Panc1 (cell line): ENCODE measurements around the gene CPNE7. TPM values are rescaled to one million over a fixed set of nuclear protein-coding genes. Genes with fewer than 3 reads are reported as not detected.

Experiments used
- ATAC-seq: fragments of 200-7000 bp; cut with Tn5 transposase; 2 replicates; pipeline ENCODE4 v1.9.1; 2020; ENCODE audit warnings: mild to moderate bottlenecking, moderate library complexity
- BruUV-seq: library from RNA; stranded (reverse); fragments of 400-500 nt; replicated peaks from 2 replicates; lab custom pipeline; 2021; lab: Mats Ljungman, UMichigan
- CTCF ChIA-PET: fragments of 300-600 bp; sonication (Branson Sonifier 250); formaldehyde crosslinking; loops from one replicate; lab custom pipeline; 2022; ENCODE audit warnings: antibody characterized with exemption; lab: Charles Lee
- POLR2A ChIA-PET: fragments of 300-600 bp; sonication (Branson Sonifier 250); formaldehyde crosslinking; loops from one replicate; lab custom pipeline; 2022; ENCODE audit warnings: antibody characterized with exemption; lab: Charles Lee
- DNase-seq: peaks from one replicate; pipeline ENCODE4 v3.0.0-alpha.2; 2010; ENCODE audit warnings: low read depth, low spot score
- H3K27ac ChIP-seq: 2 replicates; pipeline ENCODE4 v1.5.1; 2011; ENCODE audit warnings: mild to moderate bottlenecking, low read length, inconsistent platforms
- H3K27me3 ChIP-seq: fragments of 200-500 bp; sonication (Bioruptor generic); 2 replicates; pipeline ENCODE4 v1.6.0; 2014; ENCODE audit warnings: low read length, inconsistent platforms; ENCODE audit not compliant: control insufficient read depth, insufficient read depth
- H3K36me3 ChIP-seq: fragments of 200-500 bp; sonication (Bioruptor generic); 2 replicates; pipeline ENCODE4 v1.5.1; 2014; ENCODE audit warnings: inconsistent platforms, mild to moderate bottlenecking, low read length, moderate library complexity; ENCODE audit not compliant: control insufficient read depth, insufficient read depth
- H3K4me1 ChIP-seq: 2 replicates; pipeline ENCODE4 v1.5.1; 2011; ENCODE audit warnings: inconsistent platforms, mild to moderate bottlenecking, low read length, moderate library complexity; ENCODE audit not compliant: control insufficient read depth, insufficient read depth
- H3K4me3 ChIP-seq, 2 experiments: 2 replicates each; pipeline ENCODE4 v1.5.1; 2011 to 2012; ENCODE audit warnings: low read depth in 2 of 2, low read length in 2 of 2, mild to moderate bottlenecking in 2 of 2, inconsistent platforms in 1 of 2, moderate library complexity in 1 of 2
- H3K9me3 ChIP-seq: fragments of 200-500 bp; sonication (Bioruptor generic); 2 replicates; pipeline ENCODE4 v1.5.1; 2014; ENCODE audit warnings: low read depth, mild to moderate bottlenecking, inconsistent platforms, low read length, moderate library complexity; ENCODE audit not compliant: control insufficient read depth, insufficient read depth
- POLR2AphosphoS5 ChIP-seq: IDR thresholded peaks from 2 replicates; pipeline ENCODE4 v1.6.1; 2012; ENCODE audit warnings: mild to moderate bottlenecking, low read depth, low read length, moderate library complexity
- REST ChIP-seq, 2 experiments: IDR thresholded peaks; 2 replicates each; pipeline ENCODE4 v1.6.1; 2011 to 2012; ENCODE audit warnings: low read depth in 2 of 2, control low read depth in 1 of 2, low read length in 1 of 2, mild to moderate bottlenecking in 1 of 2, moderate library complexity in 1 of 2; ENCODE audit not compliant: insufficient read depth in 1 of 2
- SIN3A ChIP-seq: IDR thresholded peaks from 2 replicates; pipeline ENCODE4 v1.6.1; 2012; ENCODE audit warnings: low read depth, mild to moderate bottlenecking, low read length, moderate library complexity, borderline replicate concordance; ENCODE audit not compliant: insufficient read depth
- TCF7L2 ChIP-seq: IDR thresholded peaks from 2 replicates; pipeline ENCODE4 v1.6.1; 2011; ENCODE audit warnings: mild to moderate bottlenecking, low read depth, low read length, inconsistent platforms
- in situ Hi-C: cut with HindIII; loops from 2 replicates; pipeline ENCODE4 v1.10.0; 2016; ENCODE audit warnings: low sequenced_read_pairs, low pct_unique_long_range_greater_than_20kb
- intact Hi-C: fragments of 100-400 bp; cut with micrococcal nuclease; formaldehyde crosslinking; loops from one replicate; pipeline ENCODE4 v1.10.0; 2022; ENCODE audit not compliant: unreplicated experiment
- total RNA-seq: library from RNA; stranded (reverse); gene quantifications from one replicate; pipeline ENCODE4 v1.2.1, GENCODE V29; 2021; ENCODE audit not compliant: unreplicated experiment
- TF ChIP-seq, protein P1 (sequence below): fragments of 450-650 bp; IDR thresholded peaks from 2 replicates; pipeline ENCODE4 v1.5.1; 2017; ENCODE audit warnings: mild to moderate bottlenecking

Gene CPNE7
- total RNA-seq, 1 experiment from 2014 or later, result 32.7 TPM

DNA sequence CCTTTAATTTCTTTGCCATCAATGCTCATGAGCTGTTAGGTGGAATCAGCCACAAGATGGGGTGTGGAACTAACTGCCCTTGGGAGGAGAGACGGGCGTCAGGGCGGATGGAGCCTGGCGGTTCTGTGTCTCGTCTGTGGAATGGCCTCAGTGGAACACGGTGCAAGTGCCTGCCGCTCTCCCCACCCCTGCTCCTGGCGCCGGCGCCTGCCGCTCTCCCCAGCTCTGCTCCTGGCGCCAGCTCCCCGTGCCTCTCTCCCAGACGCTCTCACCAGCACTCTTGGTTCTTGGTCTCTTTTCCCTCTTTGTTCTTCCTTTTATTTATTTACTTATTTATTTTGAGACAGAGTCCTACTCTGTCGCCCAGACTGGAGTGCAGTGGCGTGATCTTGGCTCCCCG, 28.3 kb upstream of the CPNE7 start:
- POLR2A ChIA-PET, result no interaction called here
- in situ Hi-C loops (no loop called here), intact Hi-C loops (no loop called here)
- no TSS peak for BruUV-seq
- Histone ChIP-seq H3K4me1 (no peaks in the 10 kb centered on the region), H3K36me3 (peaks cover 3% of the 10 kb centered on the region; the same call in 1 of the 2 replicates), H3K4me3 (no peak overlapping the region), H3K27ac (no peak overlapping the region), H3K27me3 (no peaks in the 10 kb centered on the region), H3K9me3 (no peaks in the 10 kb centered on the region)
- CTCF ChIA-PET, result no interaction called here
- ATAC-seq, result no peak
- TF ChIP-seq POLR2AphosphoS5, result no peak
- no peak for TF ChIP-seq SIN3A
- no peak for TF ChIP-seq REST (IDR thresholded peaks at IDR 0.05; ENCODE audit: insufficient read depth in 1 of 2, low read depth in 2 of 2, low read length in 1 of 2)
- TF ChIP-seq, protein P1, sequence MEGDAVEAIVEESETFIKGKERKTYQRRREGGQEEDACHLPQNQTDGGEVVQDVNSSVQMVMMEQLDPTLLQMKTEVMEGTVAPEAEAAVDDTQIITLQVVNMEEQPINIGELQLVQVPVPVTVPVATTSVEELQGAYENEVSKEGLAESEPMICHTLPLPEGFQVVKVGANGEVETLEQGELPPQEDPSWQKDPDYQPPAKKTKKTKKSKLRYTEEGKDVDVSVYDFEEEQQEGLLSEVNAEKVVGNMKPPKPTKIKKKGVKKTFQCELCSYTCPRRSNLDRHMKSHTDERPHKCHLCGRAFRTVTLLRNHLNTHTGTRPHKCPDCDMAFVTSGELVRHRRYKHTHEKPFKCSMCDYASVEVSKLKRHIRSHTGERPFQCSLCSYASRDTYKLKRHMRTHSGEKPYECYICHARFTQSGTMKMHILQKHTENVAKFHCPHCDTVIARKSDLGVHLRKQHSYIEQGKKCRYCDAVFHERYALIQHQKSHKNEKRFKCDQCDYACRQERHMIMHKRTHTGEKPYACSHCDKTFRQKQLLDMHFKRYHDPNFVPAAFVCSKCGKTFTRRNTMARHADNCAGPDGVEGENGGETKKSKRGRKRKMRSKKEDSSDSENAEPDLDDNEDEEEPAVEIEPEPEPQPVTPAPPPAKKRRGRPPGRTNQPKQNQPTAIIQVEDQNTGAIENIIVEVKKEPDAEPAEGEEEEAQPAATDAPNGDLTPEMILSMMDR, result no peak
- no peak for TF ChIP-seq TCF7L2
- no peak for DNase-seq

GRCh38 chr16:89547860-89548259, 27.7 kb upstream of the CPNE7 start:
- no TSS peak for BruUV-seq
- ATAC-seq (no peak), DNase-seq (no peak)
- TF ChIP-seq REST (IDR thresholded peaks at IDR 0.05; ENCODE audit: insufficient read depth in 1 of 2, low read depth in 2 of 2, low read length in 1 of 2), result no peak
- TF ChIP-seq TCF7L2, result no peak
- no peak for TF ChIP-seq SIN3A
- TF ChIP-seq POLR2AphosphoS5, result no peak
- TF ChIP-seq, protein P1, result no peak
- Histone ChIP-seq H3K4me3 (no peak overlapping the region), H3K4me1 (no peaks in the 10 kb centered on the region), H3K36me3 (peaks cover 3% of the 10 kb centered on the region; the same call in 1 of the 2 replicates), H3K27ac (no peak overlapping the region), H3K27me3 (no peaks in the 10 kb centered on the region), H3K9me3 (no peaks in the 10 kb centered on the region)
- ChIA-PET POLR2A (no interaction called here), CTCF (no interaction called here)
- in situ Hi-C loops (no loop called here), intact Hi-C loops (no loop called here)
